ENCODE data around the gene SLC17A7. TPM values are rescaled to one million over a fixed set of nuclear protein-coding genes. Genes with fewer than 3 reads are reported as not detected.

Gene SLC17A7
- total RNA-seq, 2 donors from 2014 or later = 0.22 to 0.33 TPM

- WGBS, 2 experiments (ENCODE audit: insufficient coverage in 1 of 2, insufficient read length in 1 of 2) = 16 to 21% methylated on average over 45 to 63 of the region's 63 CpGs
- peaks cover 7% of the 10 kb centered on the region for H3K4me1 Mint-ChIP-seq
- peaks cover 19% of the 10 kb centered on the region for H3K9me3 Mint-ChIP-seq
- Histone ChIP-seq H3K4me1 (ENCODE audit: control insufficient read depth, insufficient read depth, low read length) (no peaks in the 10 kb centered on the region), H3K36me3 (ENCODE audit: control insufficient read depth, insufficient read depth, low read length) (no peaks in the 10 kb centered on the region), H3K4me3 (ENCODE audit: low read length) (no peak overlapping the region), H3K27ac (ENCODE audit: low read depth, low read length) (no peak overlapping the region), H3K9me3 (ENCODE audit: control insufficient read depth, low read length) (no peaks in the 10 kb centered on the region), H3K27me3 (ENCODE audit: control insufficient read depth, insufficient read depth, low read length, poor library complexity, severe bottlenecking) (peaks cover 100% of the 10 kb centered on the region), H3K9ac (ENCODE audit: extremely low read depth, low read length, poor library complexity, severe bottlenecking) (no peak overlapping the region)
- no peak for TF ChIP-seq CTCF (conservative IDR thresholded peaks at IDR 0.05)
- peak overlapping the region; percentile 39 for H3K4me3 Mint-ChIP-seq
- peaks cover 4% of the 10 kb centered on the region for H3K36me3 Mint-ChIP-seq (ENCODE audit: low read depth)
- DNase-seq = peak; percentile 91
- H3K27me3 Mint-ChIP-seq (ENCODE audit: insufficient read depth) = peaks cover 98% of the 10 kb centered on the region
- no peak overlapping the region for H3K27ac Mint-ChIP-seq
Measured at GRCh38 chr19:49432141-49433073, 8.9 kb downstream of the SLC17A7 start.

- H3K36me3 Mint-ChIP-seq (ENCODE audit: low read depth) = peaks cover 4% of the 10 kb centered on the region
- no peaks in the 10 kb centered on the region for H3K36me3 ChIP-seq (ENCODE audit: control insufficient read depth, insufficient read depth, low read length)
- no peak overlapping the region for H3K4me3 ChIP-seq (ENCODE audit: low read length)
- WGBS, 2 experiments (ENCODE audit: insufficient coverage in 1 of 2, insufficient read length in 1 of 2) = 83 to 85% methylated on average over 24 to 28 of the region's 29 CpGs
- H3K27ac ChIP-seq (ENCODE audit: low read depth, low read length) = no peak overlapping the region
- TF ChIP-seq CTCF (conservative IDR thresholded peaks at IDR 0.05) = no peak
- peaks cover 8% of the 10 kb centered on the region for H3K4me1 Mint-ChIP-seq
- H3K27me3 ChIP-seq (ENCODE audit: control insufficient read depth, insufficient read depth, low read length, poor library complexity, severe bottlenecking) = peaks cover 100% of the 10 kb centered on the region
- no peak overlapping the region for H3K4me3 Mint-ChIP-seq
- peaks cover 19% of the 10 kb centered on the region for H3K9me3 Mint-ChIP-seq
- peaks cover 98% of the 10 kb centered on the region for H3K27me3 Mint-ChIP-seq (ENCODE audit: insufficient read depth)
- DNase-seq = no peak
- no peak overlapping the region for H3K27ac Mint-ChIP-seq
- no peaks in the 10 kb centered on the region for H3K9me3 ChIP-seq (ENCODE audit: control insufficient read depth, low read length)
- H3K4me1 ChIP-seq (ENCODE audit: control insufficient read depth, insufficient read depth, low read length) = no peaks in the 10 kb centered on the region
- H3K9ac ChIP-seq (ENCODE audit: extremely low read depth, low read length, poor library complexity, severe bottlenecking) = no peak overlapping the region
Measured at GRCh38 chr19:49431330-49431749, 10.0 kb downstream of the SLC17A7 start.

GRCh38 chr19:49430678-49431329 lies 10.5 kb downstream of the SLC17A7 start:
- peak; percentile 59 for TF ChIP-seq CTCF (conservative IDR thresholded peaks at IDR 0.05)
- peaks cover 100% of the 10 kb centered on the region for H3K27me3 ChIP-seq (ENCODE audit: control insufficient read depth, insufficient read depth, low read length, poor library complexity, severe bottlenecking)

More at GRCh38 chr19:49430678-49431329, 10.5 kb downstream of the SLC17A7 start:
- Histone ChIP-seq H3K27ac (ENCODE audit: low read depth, low read length) (no peak overlapping the region), H3K36me3 (ENCODE audit: control insufficient read depth, insufficient read depth, low read length) (no peaks in the 10 kb centered on the region), H3K9me3 (ENCODE audit: control insufficient read depth, low read length) (no peaks in the 10 kb centered on the region), H3K4me1 (ENCODE audit: control insufficient read depth, insufficient read depth, low read length) (no peaks in the 10 kb centered on the region), H3K4me3 (ENCODE audit: low read length) (no peak overlapping the region), H3K9ac (ENCODE audit: extremely low read depth, low read length, poor library complexity, severe bottlenecking) (no peak overlapping the region)
- DNase-seq = no peak
- Mint-ChIP-seq H3K27ac (no peak overlapping the region), H3K27me3 (ENCODE audit: insufficient read depth) (peaks cover 98% of the 10 kb centered on the region), H3K9me3 (peaks cover 17% of the 10 kb centered on the region), H3K4me3 (no peak overlapping the region), H3K4me1 (peaks cover 12% of the 10 kb centered on the region), H3K36me3 (ENCODE audit: low read depth) (peaks cover 4% of the 10 kb centered on the region)
- 77 to 80% methylated on average over 17 to 28 of the region's 28 CpGs for WGBS, 2 experiments (ENCODE audit: insufficient coverage in 1 of 2, insufficient read length in 1 of 2)
